ENCODE measurements around the gene SPATA18.

SPATA18 gene

GRCh38 chr4:52036886-52037530 is 14.1 kb upstream of the SPATA18 start:
- no peak for TF ChIP-seq GATA3 (IDR thresholded peaks at IDR 0.05; ENCODE audit: low read depth, low read length)
- no peak for TF ChIP-seq GATA2 (IDR thresholded peaks at IDR 0.05; ENCODE audit: low read depth, low read length)

GRCh38 chr4:52037689-52038102 is 13.4 kb upstream of the SPATA18 start:
- TF ChIP-seq GATA2 (IDR thresholded peaks at IDR 0.05; ENCODE audit: low read depth, low read length) (no peak), GATA3 (IDR thresholded peaks at IDR 0.05; ENCODE audit: low read depth, low read length) (no peak)

GRCh38 chr4:52038103-52038912 is 12.8 kb upstream of the SPATA18 start, which contains the start of gene SGCB:
Gene SGCB (minus strand): TSS chr4:52038299. CDS start chr4:52038259, 40 bp downstream.
- TF ChIP-seq GATA2 (IDR thresholded peaks at IDR 0.05; ENCODE audit: low read depth, low read length) (no peak), GATA3 (IDR thresholded peaks at IDR 0.05; ENCODE audit: low read depth, low read length) (no peak)

- no peak for TF ChIP-seq GATA2 (IDR thresholded peaks at IDR 0.05; ENCODE audit: low read depth, low read length)
- TF ChIP-seq GATA3 (IDR thresholded peaks at IDR 0.05; ENCODE audit: low read depth, low read length), result no peak
These were observed 6.1 kb upstream of the SPATA18 start for GRCh38 chr4:52045028-52045427.

- TF ChIP-seq GATA3 (IDR thresholded peaks at IDR 0.05; ENCODE audit: low read depth, low read length), result no peak
- no peak for TF ChIP-seq GATA2 (IDR thresholded peaks at IDR 0.05; ENCODE audit: low read depth, low read length)
These were observed 1.8 kb upstream of the SPATA18 start for GRCh38 chr4:52049266-52049665.

GRCh38 chr4:52051615-52052474 is 741 bp downstream of the SPATA18 start:
- TF ChIP-seq GATA3 (IDR thresholded peaks at IDR 0.05; ENCODE audit: low read depth, low read length) (no peak), GATA2 (IDR thresholded peaks at IDR 0.05; ENCODE audit: low read depth, low read length) (no peak)

GRCh38 chr4:52052475-52052780 is 1.3 kb downstream of the SPATA18 start:
- no peak for TF ChIP-seq GATA2 (IDR thresholded peaks at IDR 0.05; ENCODE audit: low read depth, low read length)
- no peak for TF ChIP-seq GATA3 (IDR thresholded peaks at IDR 0.05; ENCODE audit: low read depth, low read length)

GRCh38 chr4:52054254-52054653 is 3.1 kb downstream of the SPATA18 start:
- TF ChIP-seq GATA3 (IDR thresholded peaks at IDR 0.05; ENCODE audit: low read depth, low read length) (no peak), GATA2 (IDR thresholded peaks at IDR 0.05; ENCODE audit: low read depth, low read length) (no peak)

GRCh38 chr4:52057196-52057595 is 6.1 kb downstream of the SPATA18 start:
- no peak for TF ChIP-seq GATA2 (IDR thresholded peaks at IDR 0.05; ENCODE audit: low read depth, low read length)
- TF ChIP-seq GATA3 (IDR thresholded peaks at IDR 0.05; ENCODE audit: low read depth, low read length), result no peak

GRCh38 chr4:52058275-52058674 is 7.2 kb downstream of the SPATA18 start:
- TF ChIP-seq GATA2 (IDR thresholded peaks at IDR 0.05; ENCODE audit: low read depth, low read length), result no peak

GRCh38 chr4:52059372-52059771 is 8.3 kb downstream of the SPATA18 start:
- TF ChIP-seq GATA3 (IDR thresholded peaks at IDR 0.05; ENCODE audit: low read depth, low read length) (no peak), GATA2 (IDR thresholded peaks at IDR 0.05; ENCODE audit: low read depth, low read length) (no peak)

GRCh38 chr4:52069571-52069970 is 18.5 kb downstream of the SPATA18 start:
- TF ChIP-seq GATA2 (IDR thresholded peaks at IDR 0.05; ENCODE audit: low read depth, low read length) (no peak), GATA3 (IDR thresholded peaks at IDR 0.05; ENCODE audit: low read depth, low read length) (no peak)

- TF ChIP-seq GATA2 (IDR thresholded peaks at IDR 0.05; ENCODE audit: low read depth, low read length) (no peak), GATA3 (IDR thresholded peaks at IDR 0.05; ENCODE audit: low read depth, low read length) (no peak)
These were observed 20.9 kb downstream of the SPATA18 start for GRCh38 chr4:52071791-52072546.

- TF ChIP-seq GATA2 (IDR thresholded peaks at IDR 0.05; ENCODE audit: low read depth, low read length), result no peak
- TF ChIP-seq GATA3 (IDR thresholded peaks at IDR 0.05; ENCODE audit: low read depth, low read length), result no peak
These were observed 25.6 kb downstream of the SPATA18 start for GRCh38 chr4:52076731-52077130.

Data from SH-SY5Y (cell line).